Fibroblast of villous mesenchyme (primary cell): Measurements from ENCODE around the gene LRSAM1. TPM values are rescaled to one million over a fixed set of nuclear protein-coding genes. Genes with fewer than 3 reads are reported as not detected.

Source experiments
- DNase-seq: peaks from one replicate; pipeline ENCODE4 v3.0.0-alpha.2; 2010; ENCODE audit warnings: low read depth
- H3K4me3 ChIP-seq: 2 replicates; pipeline ENCODE4 v1.5.1; 2011; ENCODE audit warnings: low read depth, mild to moderate bottlenecking, low read length
- CTCF ChIP-seq: IDR thresholded peaks from 2 replicates; pipeline ENCODE4 v1.5.1; 2012; ENCODE audit warnings: low read depth, mild to moderate bottlenecking, low read length; ENCODE audit not compliant: insufficient read depth
- total RNA-seq: library from RNA; depleted of rRNA; stranded (reverse); fragments of >200 nt; gene quantifications from 2 replicates; pipeline ENCODE4 v1.2.3, GENCODE V29; 2012

LRSAM1 gene
- total RNA-seq, 1 donor, result 12.5 TPM

GRCh38 chr9:127418037-127418471, 33.3 kb upstream of the LRSAM1 start:
- H3K4me3 ChIP-seq, result no peak overlapping the region
- peak; percentile 21 for TF ChIP-seq CTCF
- no peak for DNase-seq

- TF ChIP-seq CTCF, result no peak
- H3K4me3 ChIP-seq, result peak overlapping the region; percentile 1
- DNase-seq, result no peak
Observed at GRCh38 chr9:127419348-127419747, 32.0 kb upstream of the LRSAM1 start.

GRCh38 chr9:127421057-127421456, 30.3 kb upstream of the LRSAM1 start:
- DNase-seq, result no peak
- TF ChIP-seq CTCF, result no peak
- H3K4me3 ChIP-seq, result no peak overlapping the region

- no peak overlapping the region for H3K4me3 ChIP-seq
- DNase-seq, result no peak
- no peak for TF ChIP-seq CTCF
Observed at GRCh38 chr9:127422133-127422782, 29.1 kb upstream of the LRSAM1 start.

- H3K4me3 ChIP-seq, result peak overlapping the region; percentile 97
- no peak for DNase-seq
- TF ChIP-seq CTCF, result no peak
Observed at GRCh38 chr9:127422787-127423186, 28.5 kb upstream of the LRSAM1 start.

GRCh38 chr9:127423476-127423933, 27.8 kb upstream of the LRSAM1 start:
- H3K4me3 ChIP-seq, result peak overlapping the region; percentile 97
- no peak for DNase-seq
- no peak for TF ChIP-seq CTCF
